ENCODE data around the gene UTS2B.

The UTS2B gene

DNA sequence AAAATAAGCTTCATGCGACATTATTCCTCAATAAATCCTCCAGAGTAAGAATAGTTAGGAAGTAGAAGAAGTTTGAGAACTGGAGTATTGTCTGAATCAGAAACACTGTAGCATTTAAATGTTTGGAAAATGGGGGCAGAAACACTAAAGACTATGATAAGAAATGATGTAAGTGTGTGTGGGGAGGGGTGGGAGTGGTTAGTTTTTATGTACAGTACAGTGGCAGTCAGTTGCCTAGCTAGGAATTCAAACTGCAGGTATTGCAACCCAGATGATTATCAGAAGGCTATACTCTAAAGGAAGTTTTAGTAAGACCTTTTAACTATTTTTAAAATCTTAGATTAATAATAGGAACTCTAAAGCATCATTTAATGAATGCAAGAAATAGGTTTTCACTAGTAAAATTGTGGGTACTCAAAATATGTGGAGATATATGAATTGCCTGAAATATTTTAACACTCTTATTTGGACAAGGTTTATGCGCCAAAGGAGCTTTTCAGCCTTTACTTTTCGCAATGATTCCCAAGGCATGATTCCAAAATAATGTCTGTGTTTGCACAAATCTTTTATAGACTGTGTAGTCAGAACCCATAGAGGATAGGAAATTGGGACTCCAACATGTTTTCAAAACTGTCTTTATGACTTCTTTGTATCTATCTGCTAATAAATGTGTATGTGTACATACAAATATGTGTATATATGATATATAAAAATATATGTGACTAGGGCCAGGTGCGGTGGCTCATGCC is 9.1 kb downstream of the UTS2B start:
- H3K4me2 ChIP-seq, result no peak overlapping the region
- no peaks in the 10 kb centered on the region for H3K4me1 ChIP-seq
- no peaks in the 10 kb centered on the region for H4K20me1 ChIP-seq
- no peak for TF ChIP-seq Cebpa-rat (IDR thresholded peaks at IDR 0.05)
- no peak overlapping the region for H3K9ac ChIP-seq
- no peak overlapping the region for H3K4me3 ChIP-seq
- H3K9me3 ChIP-seq (replicated peaks in 1 of 11), result peaks cover 6 to 18% (median 12%) of the 10 kb centered on the region in 11 experiments; a peak in 19 of 22 replicates
- H3K36me3 ChIP-seq, result no peaks in the 10 kb centered on the region
- no peak overlapping the region for H3K27ac ChIP-seq
- H3K27me3 ChIP-seq, result no peaks in the 10 kb centered on the region

DNA sequence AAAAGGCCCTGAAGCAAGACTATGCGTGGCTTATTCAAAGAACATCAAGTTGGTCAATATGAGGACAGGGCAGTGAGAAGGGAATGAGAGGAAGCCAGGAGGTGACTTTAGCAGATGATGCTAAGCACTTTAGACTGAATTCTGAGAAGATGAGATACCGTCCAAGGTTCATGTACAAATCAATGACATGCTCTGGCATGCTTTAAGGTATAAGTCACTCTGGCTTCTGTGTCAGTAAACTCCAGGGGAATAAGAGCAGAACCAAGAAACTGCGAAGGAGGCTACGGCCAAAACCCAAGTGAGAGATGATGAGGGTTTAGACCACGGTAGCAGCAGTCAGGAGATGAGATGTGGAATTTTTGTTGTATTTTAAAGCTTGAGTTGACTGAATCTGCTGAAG is 10.0 kb downstream of the UTS2B start:
- H3K4me3 ChIP-seq, result no peak overlapping the region
- TF ChIP-seq Cebpa-rat (IDR thresholded peaks at IDR 0.05), result no peak
- H3K9me3 ChIP-seq (replicated peaks in 1 of 11), result peaks cover 6 to 20% (median 13%) of the 10 kb centered on the region in 11 experiments; a peak in 19 of 22 replicates
- H3K9ac ChIP-seq, result no peak overlapping the region
- H4K20me1 ChIP-seq, result no peaks in the 10 kb centered on the region
- H3K4me2 ChIP-seq, result no peak overlapping the region
- H3K36me3 ChIP-seq, result no peaks in the 10 kb centered on the region
- H3K4me1 ChIP-seq, result no peaks in the 10 kb centered on the region
- no peaks in the 10 kb centered on the region for H3K27me3 ChIP-seq
- no peak overlapping the region for H3K27ac ChIP-seq

DNA sequence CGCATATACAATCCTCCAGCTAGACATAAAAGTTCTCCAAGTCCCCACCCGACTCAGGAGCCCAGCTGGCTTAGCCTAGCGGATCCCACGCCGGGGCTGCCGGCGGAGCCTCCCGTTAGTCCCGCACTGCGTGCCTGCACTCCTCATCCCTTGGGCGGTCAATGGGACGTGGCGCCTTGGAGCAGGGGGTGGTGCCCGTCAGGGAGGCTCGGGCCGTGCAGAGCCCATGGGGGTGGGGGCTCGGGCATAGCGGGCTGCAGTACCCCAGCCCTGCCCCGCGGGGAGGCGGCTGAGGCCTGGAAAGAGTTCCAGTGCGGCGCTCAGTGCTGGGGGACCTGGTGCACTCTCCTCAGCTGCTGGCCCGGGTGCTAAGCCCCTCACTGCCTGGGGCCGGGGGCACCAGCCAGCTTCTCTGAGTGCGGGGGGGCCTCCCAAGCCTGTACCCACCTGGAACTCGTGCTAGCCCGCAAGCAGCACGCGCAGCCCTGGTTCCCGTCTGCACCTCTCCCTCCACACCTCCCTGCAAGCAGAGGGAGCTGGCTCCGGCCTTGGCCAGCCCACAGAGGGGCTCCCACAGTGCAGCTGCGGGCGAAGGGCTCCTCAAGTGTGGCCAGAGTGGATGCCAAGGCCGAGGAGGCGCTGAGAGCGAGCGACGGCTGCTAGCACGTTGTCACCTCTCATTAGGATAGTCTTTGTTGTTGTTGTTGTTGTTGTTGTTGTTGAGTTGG is 13.3 kb downstream of the UTS2B start:
- Histone ChIP-seq H3K9ac (no peak overlapping the region), H3K4me2 (no peak overlapping the region), H3K27ac (no peak overlapping the region), H4K20me1 (no peaks in the 10 kb centered on the region), H3K27me3 (no peaks in the 10 kb centered on the region), H3K4me3 (no peak overlapping the region), H3K36me3 (no peaks in the 10 kb centered on the region), H3K4me1 (no peaks in the 10 kb centered on the region), H3K9me3 (replicated peaks in 1 of 11) (peaks cover 6 to 17% (median 13%) of the 10 kb centered on the region in 11 experiments; a peak in 19 of 22 replicates)
- TF ChIP-seq Cebpa-rat (IDR thresholded peaks at IDR 0.05), result no peak

DNA sequence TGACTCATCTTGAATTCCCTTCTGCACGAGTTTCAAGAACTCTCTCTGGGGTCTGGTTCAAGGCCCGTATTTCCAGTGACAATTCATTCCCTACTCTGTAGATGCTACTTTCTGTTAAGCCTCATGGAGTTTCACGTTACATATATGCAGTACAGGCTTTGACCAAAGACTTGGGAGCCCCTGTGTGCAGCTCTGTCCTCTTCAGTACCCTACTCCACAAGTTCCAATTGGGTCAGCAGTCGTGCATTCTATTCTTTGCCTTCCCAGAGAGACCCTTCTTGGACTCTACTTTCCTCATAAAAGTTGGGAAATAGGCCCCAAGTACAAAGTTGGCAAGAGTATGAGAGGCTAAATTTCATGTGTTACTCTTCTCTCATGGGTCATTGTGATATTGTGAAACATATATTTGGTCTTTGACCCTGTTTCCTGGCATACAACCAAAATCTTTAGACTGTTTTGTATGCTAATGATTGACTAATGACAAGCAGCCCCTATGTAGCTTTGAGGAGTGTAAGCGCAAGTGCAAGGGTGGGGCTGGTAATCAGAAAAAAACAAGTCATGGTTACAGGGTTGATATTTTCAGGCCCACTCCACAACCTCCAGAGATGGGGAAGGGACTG is 16.1 kb downstream of the UTS2B start:
- Histone ChIP-seq H3K27ac (no peak overlapping the region), H3K9ac (no peak overlapping the region), H4K20me1 (no peaks in the 10 kb centered on the region), H3K4me3 (no peak overlapping the region), H3K27me3 (no peaks in the 10 kb centered on the region), H3K9me3 (replicated peaks in 1 of 11) (peaks cover 6 to 17% (median 13%) of the 10 kb centered on the region in 11 experiments; a peak in 19 of 22 replicates), H3K36me3 (no peaks in the 10 kb centered on the region), H3K4me1 (no peaks in the 10 kb centered on the region), H3K4me2 (no peak overlapping the region)
- TF ChIP-seq Cebpa-rat (IDR thresholded peaks at IDR 0.05), result no peak

DNA sequence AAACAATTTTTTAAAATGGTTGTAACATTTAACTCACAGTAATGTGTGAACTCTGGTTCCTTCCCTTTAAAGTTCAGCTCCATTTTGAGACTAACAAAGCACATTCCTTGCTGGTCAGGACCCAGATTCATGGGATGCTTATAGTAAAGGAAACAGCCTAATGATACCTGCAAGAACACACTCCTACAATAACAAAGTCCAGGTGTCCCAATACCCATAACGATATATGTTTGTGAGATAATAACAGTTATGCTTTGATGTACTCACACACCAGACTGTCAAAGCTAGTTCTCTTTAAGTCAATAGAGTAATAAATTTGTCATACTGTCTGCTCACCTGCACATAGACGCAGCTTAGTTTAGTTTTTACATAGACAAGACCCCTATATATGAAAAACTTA is 17.0 kb downstream of the UTS2B start:
- H3K9ac ChIP-seq, result no peak overlapping the region
- peaks cover 6 to 17% (median 13%) of the 10 kb centered on the region in 11 experiments; a peak in 19 of 22 replicates for H3K9me3 ChIP-seq (replicated peaks in 1 of 11)

DNA sequence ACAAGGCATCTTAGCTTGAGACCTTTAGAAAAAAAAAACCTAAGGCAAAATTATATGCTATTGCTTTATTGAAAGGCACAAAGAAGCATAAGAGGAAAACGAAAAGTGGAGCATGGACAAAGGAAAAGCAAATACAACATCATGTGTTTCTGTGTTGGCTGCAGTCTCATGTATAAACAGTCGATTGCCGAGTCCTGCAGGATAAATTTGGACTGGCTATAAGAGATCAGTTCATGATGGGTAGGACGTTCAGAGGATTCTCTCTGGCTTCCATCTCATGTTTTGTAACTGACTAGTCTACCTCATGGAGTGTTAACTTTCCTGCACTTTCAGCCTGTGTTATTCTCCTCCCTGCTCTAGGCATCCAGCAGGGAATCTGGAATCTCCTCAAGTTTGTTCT is 23.0 kb downstream of the UTS2B start:
- Histone ChIP-seq H4K20me1 (no peaks in the 10 kb centered on the region), H3K27ac (no peak overlapping the region), H3K9ac (no peak overlapping the region), H3K4me1 (no peaks in the 10 kb centered on the region), H3K4me2 (no peak overlapping the region), H3K9me3 (replicated peaks in 1 of 11) (no peaks in the 10 kb centered on the region), H3K36me3 (no peaks in the 10 kb centered on the region), H3K27me3 (no peaks in the 10 kb centered on the region), H3K4me3 (no peak overlapping the region)
- TF ChIP-seq Cebpa-rat (IDR thresholded peaks at IDR 0.05), result no peak

More for the DNA sequence above, 17.0 kb downstream of the UTS2B start:
- H3K4me3 ChIP-seq, result no peak overlapping the region
- TF ChIP-seq Cebpa-rat (IDR thresholded peaks at IDR 0.05), result no peak
- no peak overlapping the region for H3K4me2 ChIP-seq
- no peaks in the 10 kb centered on the region for H3K36me3 ChIP-seq
- no peaks in the 10 kb centered on the region for H3K27me3 ChIP-seq
- H3K4me1 ChIP-seq, result no peaks in the 10 kb centered on the region
- H4K20me1 ChIP-seq, result no peaks in the 10 kb centered on the region
- H3K27ac ChIP-seq, result no peak overlapping the region

DNA sequence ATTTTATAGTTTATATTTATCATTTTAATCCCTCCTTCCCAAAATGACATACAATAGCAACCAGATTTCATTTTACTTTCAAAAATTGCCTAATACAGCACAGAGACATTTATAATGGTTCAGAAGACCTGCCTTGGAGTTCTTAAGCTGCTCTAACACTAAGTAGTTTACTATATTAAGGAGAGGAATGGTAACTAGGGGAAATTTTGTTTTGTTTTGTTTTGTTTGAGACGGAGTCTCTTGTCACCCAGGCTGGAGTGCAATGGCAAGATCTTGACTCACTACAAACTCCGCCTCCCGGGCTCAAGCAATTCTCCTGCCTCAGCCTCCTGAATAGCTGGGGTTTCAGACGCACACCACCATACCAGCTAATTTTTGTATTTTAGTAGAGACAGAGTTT is 23.9 kb downstream of the UTS2B start:
- no peak for TF ChIP-seq Cebpa-rat (IDR thresholded peaks at IDR 0.05)
- H3K27ac ChIP-seq, result no peak overlapping the region
- H4K20me1 ChIP-seq, result no peaks in the 10 kb centered on the region
- no peak overlapping the region for H3K4me3 ChIP-seq
- no peaks in the 10 kb centered on the region for H3K9me3 ChIP-seq (replicated peaks in 1 of 11)
- H3K27me3 ChIP-seq, result no peaks in the 10 kb centered on the region
- no peak overlapping the region for H3K4me2 ChIP-seq
- H3K4me1 ChIP-seq, result no peaks in the 10 kb centered on the region
- H3K9ac ChIP-seq, result no peak overlapping the region
- no peaks in the 10 kb centered on the region for H3K36me3 ChIP-seq

DNA sequence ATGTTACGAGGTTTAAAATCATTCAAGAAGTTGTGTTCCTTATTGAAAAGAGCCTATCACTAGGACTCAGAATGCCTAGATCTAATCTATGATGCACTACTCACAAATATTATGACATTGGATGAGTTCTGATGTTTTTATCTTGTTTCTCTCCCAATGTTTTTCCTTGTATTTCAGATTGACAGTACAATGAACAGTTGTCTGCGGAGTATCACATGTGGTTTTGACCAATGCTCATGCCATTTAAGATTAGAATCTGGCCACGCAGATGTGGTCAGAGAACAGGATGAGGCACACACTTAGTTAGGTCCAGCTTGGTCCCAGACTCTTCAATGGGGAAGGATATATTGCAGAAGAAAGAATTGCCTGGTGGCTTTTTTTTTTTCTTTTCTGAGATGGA is 26.7 kb downstream of the UTS2B start:
- TF ChIP-seq Cebpa-rat (IDR thresholded peaks at IDR 0.05), result no peak
- Histone ChIP-seq H4K20me1 (no peaks in the 10 kb centered on the region), H3K4me2 (no peak overlapping the region), H3K27ac (no peak overlapping the region), H3K4me3 (no peak overlapping the region), H3K9me3 (replicated peaks in 1 of 11) (no peaks in the 10 kb centered on the region), H3K4me1 (peaks cover 0 to 6% (median 0%) of the 10 kb centered on the region in 10 experiments; a peak in 1 of 20 replicates), H3K36me3 (no peaks in the 10 kb centered on the region), H3K27me3 (no peaks in the 10 kb centered on the region), H3K9ac (no peak overlapping the region)

DNA sequence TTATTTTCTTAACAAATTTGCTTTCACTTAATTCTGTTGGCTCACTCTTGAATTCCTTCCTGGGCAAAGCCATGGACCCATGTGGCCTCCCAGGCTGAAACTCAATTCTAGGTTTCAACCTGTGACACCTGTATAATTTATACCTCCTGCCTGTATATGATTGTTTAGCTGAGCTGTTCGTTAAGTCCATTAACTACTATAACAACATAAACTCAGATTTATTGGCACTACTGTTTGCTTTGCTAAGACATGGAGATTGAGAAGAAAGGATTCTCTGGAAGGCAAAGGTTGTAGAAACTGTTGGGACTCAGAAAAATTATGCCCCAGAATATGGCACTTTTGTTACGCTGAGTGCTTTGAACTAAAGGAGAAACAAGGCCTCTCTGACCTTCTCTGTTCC is 27.9 kb downstream of the UTS2B start:
- Histone ChIP-seq H3K27ac (no peak overlapping the region), H3K4me1 (peaks cover 0 to 6% (median 0%) of the 10 kb centered on the region in 10 experiments; a peak in 1 of 20 replicates), H3K36me3 (no peaks in the 10 kb centered on the region), H3K4me3 (no peak overlapping the region), H3K9ac (no peak overlapping the region), H3K27me3 (no peaks in the 10 kb centered on the region), H3K9me3 (replicated peaks in 1 of 11) (no peaks in the 10 kb centered on the region), H4K20me1 (no peaks in the 10 kb centered on the region), H3K4me2 (no peak overlapping the region)
- no peak for TF ChIP-seq Cebpa-rat (IDR thresholded peaks at IDR 0.05)
